HG03571 (cell line): Measurements from ENCODE around the gene SLC6A18.
"Not testable (repeated sequence)": the region's sequence is repeated elsewhere in the genome, so short reads cannot be mapped to it uniquely, and the experiment has no call there.

Experiments used
- ATAC-seq: cut with Tn5 transposase; IDR thresholded peaks from one replicate; pipeline ENCODE4 v1.9.1; 2021; ENCODE audit not compliant: unreplicated experiment

SLC6A18 gene

GRCh38 chr5:1284336-1284970, 59.3 kb downstream of the SLC6A18 start:
- not testable (repeated sequence) for ATAC-seq

- ATAC-seq, result no peak
Observed at GRCh38 chr5:1285141-1285540, 60.0 kb downstream of the SLC6A18 start.

- no peak for ATAC-seq
Observed at GRCh38 chr5:1285883-1286291, 60.7 kb downstream of the SLC6A18 start.

- no peak for ATAC-seq
Observed at GRCh38 chr5:1288439-1289335, 63.5 kb downstream of the SLC6A18 start.

- ATAC-seq, result not testable (repeated sequence)
Observed at GRCh38 chr5:1289559-1289958, 64.4 kb downstream of the SLC6A18 start.

GRCh38 chr5:1290956-1291355, 65.8 kb downstream of the SLC6A18 start:
- not testable (repeated sequence) for ATAC-seq

- ATAC-seq, result no peak
Observed at GRCh38 chr5:1291611-1292080, 66.5 kb downstream of the SLC6A18 start.

- no peak for ATAC-seq
Observed at GRCh38 chr5:1292139-1292538, 67.0 kb downstream of the SLC6A18 start.

- no peak for ATAC-seq
Observed at GRCh38 chr5:1292846-1293415, 67.8 kb downstream of the SLC6A18 start.

GRCh38 chr5:1293416-1294205, 68.4 kb downstream of the SLC6A18 start:
- no peak for ATAC-seq

GRCh38 chr5:1294206-1294834, 69.1 kb downstream of the SLC6A18 start:
- no peak for ATAC-seq

GRCh38 chr5:1294835-1295649, 69.9 kb downstream of the SLC6A18 start, which contains the start of gene TERT:
Gene TERT (minus strand): TSS chr5:1295068. CDS start chr5:1294989, 79 bp downstream.
- no peak for ATAC-seq

- ATAC-seq, result no peak
Observed at GRCh38 chr5:1295650-1296037, 70.5 kb downstream of the SLC6A18 start.
